HL-60 (cell line): Measurements from ENCODE around the gene STARD7.

Experiments
- DNase-seq, 2 experiments: peaks; one replicate each; pipeline ENCODE4 v3.0.0-alpha.2; 2010 to 2020; ENCODE audit warnings: low read depth in 1 of 2, low spot score in 1 of 2
- H3K27ac ChIP-seq: fragments of 250-450 bp; sonication (Bioruptor Pico); replicated peaks from 2 replicates; pipeline ENCODE4 v1.5.1; 2020; ENCODE audit warnings: mild to moderate bottlenecking, moderate library complexity
- H3K27me3 ChIP-seq: fragments of 250-450 bp; sonication (Bioruptor Pico); 2 replicates; pipeline ENCODE4 v1.5.1; 2021; ENCODE audit warnings: mild to moderate bottlenecking, moderate library complexity; ENCODE audit not compliant: insufficient read depth, poor library complexity, severe bottlenecking
- H3K4me3 ChIP-seq: replicated peaks from 2 replicates; pipeline ENCODE4 v1.5.1; 2011; ENCODE audit warnings: mild to moderate bottlenecking, control low read depth, low read length; ENCODE audit not compliant: insufficient read depth
- GABPA ChIP-seq: IDR thresholded peaks from 2 replicates; pipeline ENCODE4 v1.6.1; 2012; ENCODE audit warnings: low read depth
- POLR2AphosphoS5 ChIP-seq: IDR thresholded peaks from 2 replicates; pipeline ENCODE4 v1.6.1; 2012; ENCODE audit warnings: low read depth
- SPI1 ChIP-seq: IDR thresholded peaks from 2 replicates; pipeline ENCODE4 v1.6.1; 2012; ENCODE audit warnings: low read depth, mild to moderate bottlenecking, borderline replicate concordance
- TF ChIP-seq, protein P1 (sequence below): IDR thresholded peaks from one replicate; pipeline ENCODE4 v1.5.1; 2011; ENCODE audit warnings: low read length, control low read depth, inconsistent platforms; ENCODE audit not compliant: insufficient read depth
- TF ChIP-seq, protein P2 (sequence below): IDR thresholded peaks from 2 replicates; pipeline ENCODE4 v1.6.1; 2012; ENCODE audit warnings: low read depth; ENCODE audit not compliant: insufficient replicate concordance

Gene STARD7

GRCh38 chr2:96136129-96136720, 72.4 kb downstream of the STARD7 start:
- DNase-seq: no peak
- H3K27me3 ChIP-seq: no peaks in the 10 kb centered on the region
- H3K27ac ChIP-seq: no peak overlapping the region
- TF ChIP-seq POLR2AphosphoS5: no peak
- TF ChIP-seq GABPA: no peak
- TF ChIP-seq, protein P1, sequence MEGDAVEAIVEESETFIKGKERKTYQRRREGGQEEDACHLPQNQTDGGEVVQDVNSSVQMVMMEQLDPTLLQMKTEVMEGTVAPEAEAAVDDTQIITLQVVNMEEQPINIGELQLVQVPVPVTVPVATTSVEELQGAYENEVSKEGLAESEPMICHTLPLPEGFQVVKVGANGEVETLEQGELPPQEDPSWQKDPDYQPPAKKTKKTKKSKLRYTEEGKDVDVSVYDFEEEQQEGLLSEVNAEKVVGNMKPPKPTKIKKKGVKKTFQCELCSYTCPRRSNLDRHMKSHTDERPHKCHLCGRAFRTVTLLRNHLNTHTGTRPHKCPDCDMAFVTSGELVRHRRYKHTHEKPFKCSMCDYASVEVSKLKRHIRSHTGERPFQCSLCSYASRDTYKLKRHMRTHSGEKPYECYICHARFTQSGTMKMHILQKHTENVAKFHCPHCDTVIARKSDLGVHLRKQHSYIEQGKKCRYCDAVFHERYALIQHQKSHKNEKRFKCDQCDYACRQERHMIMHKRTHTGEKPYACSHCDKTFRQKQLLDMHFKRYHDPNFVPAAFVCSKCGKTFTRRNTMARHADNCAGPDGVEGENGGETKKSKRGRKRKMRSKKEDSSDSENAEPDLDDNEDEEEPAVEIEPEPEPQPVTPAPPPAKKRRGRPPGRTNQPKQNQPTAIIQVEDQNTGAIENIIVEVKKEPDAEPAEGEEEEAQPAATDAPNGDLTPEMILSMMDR: no peak
- TF ChIP-seq, protein P2, sequence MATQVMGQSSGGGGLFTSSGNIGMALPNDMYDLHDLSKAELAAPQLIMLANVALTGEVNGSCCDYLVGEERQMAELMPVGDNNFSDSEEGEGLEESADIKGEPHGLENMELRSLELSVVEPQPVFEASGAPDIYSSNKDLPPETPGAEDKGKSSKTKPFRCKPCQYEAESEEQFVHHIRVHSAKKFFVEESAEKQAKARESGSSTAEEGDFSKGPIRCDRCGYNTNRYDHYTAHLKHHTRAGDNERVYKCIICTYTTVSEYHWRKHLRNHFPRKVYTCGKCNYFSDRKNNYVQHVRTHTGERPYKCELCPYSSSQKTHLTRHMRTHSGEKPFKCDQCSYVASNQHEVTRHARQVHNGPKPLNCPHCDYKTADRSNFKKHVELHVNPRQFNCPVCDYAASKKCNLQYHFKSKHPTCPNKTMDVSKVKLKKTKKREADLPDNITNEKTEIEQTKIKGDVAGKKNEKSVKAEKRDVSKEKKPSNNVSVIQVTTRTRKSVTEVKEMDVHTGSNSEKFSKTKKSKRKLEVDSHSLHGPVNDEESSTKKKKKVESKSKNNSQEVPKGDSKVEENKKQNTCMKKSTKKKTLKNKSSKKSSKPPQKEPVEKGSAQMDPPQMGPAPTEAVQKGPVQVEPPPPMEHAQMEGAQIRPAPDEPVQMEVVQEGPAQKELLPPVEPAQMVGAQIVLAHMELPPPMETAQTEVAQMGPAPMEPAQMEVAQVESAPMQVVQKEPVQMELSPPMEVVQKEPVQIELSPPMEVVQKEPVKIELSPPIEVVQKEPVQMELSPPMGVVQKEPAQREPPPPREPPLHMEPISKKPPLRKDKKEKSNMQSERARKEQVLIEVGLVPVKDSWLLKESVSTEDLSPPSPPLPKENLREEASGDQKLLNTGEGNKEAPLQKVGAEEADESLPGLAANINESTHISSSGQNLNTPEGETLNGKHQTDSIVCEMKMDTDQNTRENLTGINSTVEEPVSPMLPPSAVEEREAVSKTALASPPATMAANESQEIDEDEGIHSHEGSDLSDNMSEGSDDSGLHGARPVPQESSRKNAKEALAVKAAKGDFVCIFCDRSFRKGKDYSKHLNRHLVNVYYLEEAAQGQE: no peak
- no peak for TF ChIP-seq SPI1
- H3K4me3 ChIP-seq: no peak overlapping the region

- H3K4me3 ChIP-seq: no peak overlapping the region
- no peak for TF ChIP-seq SPI1
- TF ChIP-seq, protein P2: no peak
- TF ChIP-seq, protein P1: no peak
- TF ChIP-seq GABPA: no peak
- TF ChIP-seq POLR2AphosphoS5: no peak
- no peaks in the 10 kb centered on the region for H3K27me3 ChIP-seq
- DNase-seq: no peak
- no peak overlapping the region for H3K27ac ChIP-seq
Observed at GRCh38 chr2:96135621-96136020, 73.0 kb downstream of the STARD7 start.

- DNase-seq: no peak
- Histone ChIP-seq H3K4me3 (no peak overlapping the region), H3K27me3 (no peaks in the 10 kb centered on the region), H3K27ac (no peak overlapping the region)
- TF ChIP-seq POLR2AphosphoS5: no peak
- TF ChIP-seq, protein P1: no peak
- no peak for TF ChIP-seq SPI1
Observed at GRCh38 chr2:96135171-96135570, 73.5 kb downstream of the STARD7 start.
